Sigmoid colon (tissue), 7 donors: ENCODE data around the gene BAIAP3. TPM values are rescaled to one million over a fixed set of nuclear protein-coding genes. Genes with fewer than 3 reads are reported as not detected.

Source experiments
- DNase-seq: peaks from one replicate; pipeline ENCODE4 v3.0.0-alpha.2; 2019
- H3K27ac ChIP-seq, 4 donors: fragments of 200-600 bp; sonication (generic); one replicate each; pipeline ENCODE4 v1.5.1; 2016 to 2019; ENCODE audit warnings: mild to moderate bottlenecking in 1 of 4
- H3K27me3 ChIP-seq, 3 donors: fragments of 200-600 bp; sonication (generic); one replicate each; pipeline ENCODE4 v1.5.1; 2019; ENCODE audit warnings: mild to moderate bottlenecking in 1 of 3
- H3K36me3 ChIP-seq, 4 donors: fragments of 200-600 bp; sonication (generic); one replicate each; pipeline ENCODE4 v1.5.1; 2016 to 2019
- H3K4me1 ChIP-seq, 4 donors: fragments of 200-600 bp; sonication (generic); one replicate each; pipeline ENCODE4 v1.5.1; 2017 to 2019
- H3K4me3 ChIP-seq, 4 donors: fragments of 200-600 bp; sonication (generic); one replicate each; pipeline ENCODE4 v1.5.1; 2017 to 2019; ENCODE audit warnings: mild to moderate bottlenecking in 2 of 4, moderate library complexity in 1 of 4
- H3K9me3 ChIP-seq, 4 donors: fragments of 200-600 bp in 3 of 4; sonication (generic) in 3 of 4; one replicate each; pipeline versions ENCODE4 v1.5.1 to v1.6.1; 2013 to 2019
- EP300 ChIP-seq, 4 donors: sonication (generic); formaldehyde crosslinking; IDR thresholded peaks; one replicate each; pipeline ENCODE4 v1.6.1; 2017; ENCODE audit warnings: antibody characterized with exemption in 4 of 4
- POLR2A ChIP-seq, 2 donors: fragments of 450-650 bp; IDR thresholded peaks; one replicate each; pipeline ENCODE4 v1.6.1; 2016; ENCODE audit warnings: antibody characterized with exemption in 2 of 2, mild to moderate bottlenecking in 2 of 2, moderate library complexity in 2 of 2
- POLR2AphosphoS5 ChIP-seq, 4 donors: sonication (generic); formaldehyde crosslinking; IDR thresholded peaks; one replicate each; pipeline ENCODE4 v1.6.1; 2017; ENCODE audit warnings: antibody characterized with exemption in 4 of 4
- WGBS, 2 donors: extraction: QIAGEN DNeasy Blood & Tissue Kit; methylation state at CpG; one replicate each; pipeline ENCODE4 v1.1.7; 2013; 5-methylcytosine and 5-hydroxymethylcytosine counted together
- intact Hi-C: fragments of 100-400 bp; cut with DNase I; formaldehyde crosslinking; loops from one replicate; pipeline ENCODE4 v1.15.1; 2023
- polyA plus RNA-seq, 3 donors: library from polyadenylated mRNA; stranded (reverse); fragments of 200-250 nt; gene quantifications; one replicate each; pipeline ENCODE4 v1.2.3, GENCODE V29; 2013
- total RNA-seq, 4 donors: library from RNA; depleted of rRNA; stranded (reverse); fragments of >200 nt; gene quantifications; one replicate each; pipeline ENCODE4 v1.1.0, GENCODE V29; 2016
- TF ChIP-seq, protein P1 (sequence below), 4 experiments: fragments of 450-650 bp in 3 of 4; fragments of 200-600 bp in 1 of 4; IDR thresholded peaks; one replicate each; pipeline ENCODE4 v1.5.1; 2016 to 2019; ENCODE audit warnings: antibody characterized with exemption in 4 of 4, mild to moderate bottlenecking in 3 of 4, moderate library complexity in 2 of 4
- donor health status: healthy with polysubstance abuse.
- donor health status: Bipolar disorder and iron deficiency.
- donor health status: healthy.

BAIAP3 gene
- total and polyA plus RNA-seq, 7 donors = 0.60 to 5.5 (median 1.7) TPM; not detected in 1

DNA sequence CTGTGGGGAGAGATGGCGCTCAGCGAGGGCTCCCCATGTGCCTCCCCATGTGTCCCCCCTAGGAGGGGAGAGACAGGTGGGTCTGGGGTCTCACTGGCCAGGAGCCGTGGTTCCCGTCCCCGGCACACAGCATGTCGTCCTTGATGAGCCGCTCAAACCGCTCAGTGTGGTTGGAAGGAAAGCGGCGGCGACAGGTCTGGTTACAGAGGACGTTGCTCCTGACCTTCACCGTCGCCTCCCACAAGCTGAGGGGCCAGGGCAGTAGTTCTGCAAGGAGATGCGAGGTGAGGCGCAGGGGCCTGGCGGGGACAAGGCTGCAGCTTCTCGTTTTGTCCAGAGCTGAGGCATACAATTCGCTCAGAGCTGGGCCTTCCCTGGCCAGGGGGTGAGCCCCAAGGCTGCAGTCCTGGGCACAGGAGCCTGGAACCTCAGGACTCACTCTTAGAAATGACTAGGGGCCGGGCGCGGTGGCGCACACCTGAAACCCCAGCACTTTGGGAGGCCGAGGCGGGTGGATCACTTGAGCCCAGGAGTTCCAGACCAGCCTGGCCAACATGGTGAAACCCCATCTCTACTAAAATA, 46.8 kb upstream of the BAIAP3 start:
- 81% methylated on average over 25 of the region's 25 CpGs for WGBS, 2 donors
- Histone ChIP-seq H3K9me3 (no peaks in the 10 kb centered on the region), H3K4me1 (no peaks in the 10 kb centered on the region), H3K4me3 (no peak overlapping the region), H3K27me3 (peaks cover 22 to 71% (median 62%) of the 10 kb centered on the region in 3 donors), H3K36me3 (no peaks in the 10 kb centered on the region), H3K27ac (no peak overlapping the region)
- TF ChIP-seq, protein P1, sequence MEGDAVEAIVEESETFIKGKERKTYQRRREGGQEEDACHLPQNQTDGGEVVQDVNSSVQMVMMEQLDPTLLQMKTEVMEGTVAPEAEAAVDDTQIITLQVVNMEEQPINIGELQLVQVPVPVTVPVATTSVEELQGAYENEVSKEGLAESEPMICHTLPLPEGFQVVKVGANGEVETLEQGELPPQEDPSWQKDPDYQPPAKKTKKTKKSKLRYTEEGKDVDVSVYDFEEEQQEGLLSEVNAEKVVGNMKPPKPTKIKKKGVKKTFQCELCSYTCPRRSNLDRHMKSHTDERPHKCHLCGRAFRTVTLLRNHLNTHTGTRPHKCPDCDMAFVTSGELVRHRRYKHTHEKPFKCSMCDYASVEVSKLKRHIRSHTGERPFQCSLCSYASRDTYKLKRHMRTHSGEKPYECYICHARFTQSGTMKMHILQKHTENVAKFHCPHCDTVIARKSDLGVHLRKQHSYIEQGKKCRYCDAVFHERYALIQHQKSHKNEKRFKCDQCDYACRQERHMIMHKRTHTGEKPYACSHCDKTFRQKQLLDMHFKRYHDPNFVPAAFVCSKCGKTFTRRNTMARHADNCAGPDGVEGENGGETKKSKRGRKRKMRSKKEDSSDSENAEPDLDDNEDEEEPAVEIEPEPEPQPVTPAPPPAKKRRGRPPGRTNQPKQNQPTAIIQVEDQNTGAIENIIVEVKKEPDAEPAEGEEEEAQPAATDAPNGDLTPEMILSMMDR (IDR thresholded peaks at IDR 0.05) = no peak
- TF ChIP-seq POLR2AphosphoS5 (IDR thresholded peaks at IDR 0.05) (no peak), EP300 (IDR thresholded peaks at IDR 0.05) (no peak), POLR2A (IDR thresholded peaks at IDR 0.05) (no peak)
- no peak for DNase-seq
- intact Hi-C loops = no loop called here

DNA sequence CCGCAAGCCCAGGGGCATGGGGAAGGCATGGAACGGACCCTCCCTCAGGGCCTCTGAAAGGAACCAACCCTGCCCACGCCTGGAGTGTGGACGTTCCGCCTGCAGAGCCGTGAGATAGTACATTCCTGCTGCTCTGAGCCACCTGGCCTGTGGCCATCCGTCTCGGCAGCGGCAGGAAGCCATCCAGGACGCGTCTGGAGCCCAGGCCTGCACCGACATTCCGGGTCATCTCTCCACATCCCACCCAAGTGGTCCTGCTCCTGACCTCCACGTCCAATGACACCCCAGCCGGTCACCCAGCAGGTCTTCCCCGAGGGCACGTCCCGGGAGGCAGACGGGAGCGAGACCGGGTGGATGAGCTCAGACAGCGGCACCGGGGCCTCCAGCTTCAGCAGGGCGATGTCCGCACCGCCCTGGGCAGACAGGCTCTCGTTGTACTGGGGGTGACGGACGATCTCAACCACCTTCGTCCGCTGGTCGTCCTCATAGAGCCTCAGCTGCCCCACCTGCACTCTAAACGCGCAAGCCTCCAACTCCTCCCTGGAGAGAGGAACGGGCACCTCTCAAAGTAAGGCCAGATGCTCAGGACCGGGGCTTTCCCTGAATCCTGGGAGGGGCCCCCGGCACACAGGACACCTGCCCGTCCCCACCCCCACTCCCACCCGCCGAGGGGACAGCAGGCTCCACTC, 45.3 kb upstream of the BAIAP3 start:
- H3K27me3 ChIP-seq = peaks cover 24 to 84% (median 69%) of the 10 kb centered on the region in 3 donors
- no peaks in the 10 kb centered on the region for H3K4me1 ChIP-seq
- DNase-seq = no peak

DNA sequence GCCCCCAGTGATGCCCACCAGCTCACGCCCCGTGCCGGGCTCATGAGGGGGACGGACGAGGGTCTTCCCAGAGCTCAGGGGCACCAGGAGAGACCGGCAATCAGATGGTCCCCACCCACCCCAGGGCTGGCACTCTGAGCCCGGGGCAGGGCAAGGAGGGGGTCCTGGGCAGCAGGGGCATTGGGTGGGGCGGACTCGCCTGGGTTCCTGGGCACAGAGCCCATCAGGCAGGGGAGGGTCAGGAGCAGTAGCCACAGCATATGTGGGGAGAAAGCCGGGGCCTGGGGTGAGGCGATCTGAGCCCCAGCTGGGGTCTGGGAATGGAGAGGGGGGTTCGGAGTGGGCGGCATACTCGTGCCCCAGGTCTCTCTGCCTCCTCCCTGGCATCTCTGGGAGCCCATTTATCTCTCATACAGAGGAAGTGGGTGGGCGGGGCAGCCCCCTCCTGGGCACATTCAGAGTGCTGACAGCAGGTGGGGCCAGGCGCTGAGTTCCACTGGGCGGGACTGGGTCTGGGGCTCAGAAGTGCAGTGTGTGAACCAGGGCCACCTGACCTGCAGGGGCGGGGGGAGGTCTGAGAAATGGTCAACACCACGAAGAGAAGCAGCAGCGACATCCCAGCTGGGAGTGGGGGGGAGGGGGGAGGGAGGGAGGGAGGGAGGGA, 44.5 kb upstream of the BAIAP3 start:
- DNase-seq = peak; percentile 53
- Histone ChIP-seq H3K27me3 (peaks cover 24 to 88% (median 77%) of the 10 kb centered on the region in 3 donors), H3K27ac (no peak overlapping the region), H3K9me3 (no peaks in the 10 kb centered on the region), H3K4me1 (no peaks in the 10 kb centered on the region), H3K4me3 (no peak overlapping the region), H3K36me3 (no peaks in the 10 kb centered on the region)
- intact Hi-C loops = no loop called here
- WGBS, 2 donors = 27 to 38% methylated on average over 20 of the region's 20 CpGs
- TF ChIP-seq EP300 (IDR thresholded peaks at IDR 0.05) (no peak), POLR2AphosphoS5 (IDR thresholded peaks at IDR 0.05) (no peak), POLR2A (IDR thresholded peaks at IDR 0.05) (no peak)
- TF ChIP-seq, protein P1 (IDR thresholded peaks at IDR 0.05) = no peak

More for the DNA sequence above, 45.3 kb upstream of the BAIAP3 start:
- Histone ChIP-seq H3K9me3 (no peaks in the 10 kb centered on the region), H3K27ac (no peak overlapping the region), H3K4me3 (no peak overlapping the region), H3K36me3 (no peaks in the 10 kb centered on the region)
- TF ChIP-seq POLR2A (IDR thresholded peaks at IDR 0.05) = no peak
- TF ChIP-seq, protein P1 (IDR thresholded peaks at IDR 0.05) = no peak
- TF ChIP-seq POLR2AphosphoS5 (IDR thresholded peaks at IDR 0.05) = no peak
- TF ChIP-seq EP300 (IDR thresholded peaks at IDR 0.05) = no peak
- WGBS, 2 donors = 49 to 65% methylated on average over 40 of the region's 40 CpGs
- intact Hi-C loops = no loop called here

DNA sequence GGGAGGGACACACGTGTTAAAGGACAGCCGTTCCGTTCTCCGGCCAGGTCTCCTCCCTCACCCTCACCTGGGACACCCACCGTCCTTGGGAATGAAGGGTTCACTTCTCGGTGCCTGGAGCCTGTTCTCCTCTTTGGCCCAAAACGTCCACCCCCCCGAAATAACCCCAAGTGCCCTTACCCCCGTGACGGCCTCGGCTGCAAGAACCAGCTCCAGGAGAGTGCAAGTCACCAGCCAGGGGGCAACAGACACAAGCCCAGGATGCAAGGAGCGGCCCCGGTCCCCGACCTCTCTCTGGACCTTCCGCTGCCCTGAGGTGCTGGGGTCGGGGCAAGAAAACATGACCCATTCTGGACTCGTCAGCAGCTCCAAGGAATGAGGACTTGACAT, 44.0 kb upstream of the BAIAP3 start:
- no peak for TF ChIP-seq EP300 (IDR thresholded peaks at IDR 0.05)
- no peak for TF ChIP-seq POLR2AphosphoS5 (IDR thresholded peaks at IDR 0.05)
- TF ChIP-seq, protein P1 (IDR thresholded peaks at IDR 0.05) = no peak
- TF ChIP-seq POLR2A (IDR thresholded peaks at IDR 0.05) = no peak
- Histone ChIP-seq H3K4me1 (no peaks in the 10 kb centered on the region), H3K9me3 (no peaks in the 10 kb centered on the region), H3K27ac (no peak overlapping the region), H3K27me3 (peaks cover 24 to 83% (median 77%) of the 10 kb centered on the region in 3 donors), H3K36me3 (no peaks in the 10 kb centered on the region), H3K4me3 (no peak overlapping the region)
- WGBS, 2 donors = 13 to 24% methylated on average over 17 of the region's 17 CpGs
- DNase-seq = no peak
- intact Hi-C loops = no loop called here
